H54 (cell line): ENCODE measurements around the gene COQ9.
"Not testable (repeated sequence)": the region's sequence is repeated elsewhere in the genome, so short reads cannot be mapped to it uniquely, and the experiment has no call there.

ENCODE experiments used
- DNase-seq: peaks from one replicate; pipeline ENCODE4 v3.0.0; 2011; ENCODE audit warnings: low spot score, mixed read lengths; ENCODE audit not compliant: insufficient read length
- FAIRE-seq: peaks from 3 replicates; lab custom pipeline; 2011; peaks lifted over from hg19 to GRCh38; lab: Jason Lieb, UNC
- POLR2A ChIP-seq: IDR thresholded peaks from 2 replicates; pipeline ENCODE4 v1.6.1; 2011; ENCODE audit warnings: low read depth, mild to moderate bottlenecking, low read length

The COQ9 gene

DNA sequence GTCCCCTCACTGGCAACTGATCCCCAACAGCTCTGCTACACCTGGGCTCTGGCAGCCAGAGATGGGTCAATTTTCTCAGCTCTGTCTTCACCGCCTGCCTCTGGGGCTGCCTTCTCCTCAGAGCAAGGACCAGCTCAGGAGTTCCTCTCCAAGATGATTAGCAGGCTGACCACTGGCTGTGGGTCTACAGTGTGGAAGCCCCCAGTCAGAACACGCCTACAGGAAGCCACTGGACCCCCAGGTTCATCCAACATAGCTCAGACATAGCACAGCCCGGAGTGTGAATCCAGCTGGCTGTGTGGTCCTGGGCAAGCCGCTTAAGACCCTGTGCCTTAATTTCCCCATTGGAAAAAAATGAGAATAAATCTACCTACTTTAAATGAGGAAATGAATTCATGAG, 34.1 kb downstream of the COQ9 start:
- no peak for DNase-seq
- no peak for TF ChIP-seq POLR2A
- FAIRE-seq = no peak

- DNase-seq = no peak
- TF ChIP-seq POLR2A = no peak
- no peak for FAIRE-seq
These were observed 35.7 kb downstream of the COQ9 start for GRCh38 chr16:57482845-57483545.

DNA sequence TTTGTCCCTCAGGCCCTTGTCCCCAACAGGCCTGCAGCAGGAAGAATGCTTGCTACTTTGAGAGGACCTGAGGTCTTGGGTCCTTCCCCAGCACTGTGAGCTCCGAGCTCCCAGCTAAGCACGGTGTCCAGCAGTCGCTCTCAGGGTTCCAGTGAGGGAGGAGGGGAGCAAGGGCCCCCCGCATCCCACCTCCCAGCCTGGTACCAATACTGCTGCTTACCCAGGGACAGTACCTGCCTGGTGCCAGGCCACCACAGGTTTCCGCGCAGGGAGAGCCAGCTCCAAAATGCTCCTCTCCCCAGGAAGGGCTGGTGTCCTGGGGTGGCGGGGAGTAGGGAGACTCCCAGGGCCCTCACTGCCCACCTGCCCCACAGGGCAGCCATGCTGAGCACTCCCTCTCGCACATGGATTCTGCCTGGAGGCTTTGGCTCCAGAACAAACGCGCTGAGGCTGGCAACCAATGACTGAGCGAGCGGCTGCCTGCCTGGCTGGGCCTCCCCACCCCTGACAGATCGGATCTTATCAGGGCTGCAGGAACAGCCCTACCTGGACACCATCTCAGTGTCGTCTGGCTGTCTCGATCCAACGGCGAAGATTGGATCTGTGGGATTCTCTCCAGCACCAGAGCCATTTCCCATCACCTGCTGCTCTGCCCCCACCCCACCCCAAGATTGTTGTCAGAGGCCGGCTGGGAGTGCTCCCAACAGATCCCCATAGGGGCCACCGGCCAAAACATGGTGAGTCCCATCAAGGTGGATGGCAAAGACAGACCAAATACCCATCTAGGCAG, 36.6 kb downstream of the COQ9 start:
- FAIRE-seq (no peak), DNase-seq (no peak)
- no peak for TF ChIP-seq POLR2A

- no peak for DNase-seq
- no peak for FAIRE-seq
- TF ChIP-seq POLR2A = no peak
These were observed 37.3 kb downstream of the COQ9 start for GRCh38 chr16:57484515-57485005.

DNA sequence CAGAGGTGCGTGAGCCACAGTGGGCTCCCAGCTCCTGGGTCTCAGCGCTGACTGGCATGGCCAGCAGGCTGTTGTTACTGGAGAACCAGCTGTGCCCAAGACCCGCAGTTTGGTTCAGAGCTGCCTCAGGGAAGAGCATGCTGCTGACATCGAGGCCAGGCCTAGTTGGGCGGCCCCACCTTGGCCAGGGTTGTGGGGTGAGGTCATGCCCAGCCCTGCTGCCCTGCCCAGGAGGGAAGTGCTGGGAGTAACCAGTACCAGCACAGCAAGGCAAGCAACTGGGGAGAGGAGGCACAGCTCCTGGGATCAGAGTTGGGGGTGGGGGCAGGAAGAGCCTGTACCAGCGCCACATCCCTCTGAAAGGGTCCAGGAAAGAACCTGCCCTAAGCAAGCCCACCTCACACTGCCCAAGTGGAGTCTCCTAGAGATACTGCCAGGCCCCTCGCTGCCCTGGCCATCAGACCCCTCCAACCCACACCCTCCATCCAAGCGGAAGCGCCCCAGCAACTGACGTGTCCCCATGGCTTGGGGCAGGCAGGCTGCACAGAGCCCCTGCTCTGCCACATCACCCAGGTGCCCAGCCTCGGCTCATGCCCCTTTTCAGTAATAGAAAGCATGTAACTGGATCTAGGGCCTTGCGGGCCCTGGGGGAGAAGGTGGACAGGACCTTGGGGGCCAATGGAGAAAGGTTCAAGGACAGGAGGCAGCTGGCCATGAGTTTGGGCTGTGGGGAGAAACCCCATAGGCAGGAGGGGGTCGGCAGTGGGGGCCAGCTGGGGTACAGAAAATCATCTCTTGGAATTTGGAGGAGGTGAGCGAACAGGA, 38.0 kb downstream of the COQ9 start:
- FAIRE-seq (no peak), DNase-seq (peak; percentile 33)
- TF ChIP-seq POLR2A = no peak

DNA sequence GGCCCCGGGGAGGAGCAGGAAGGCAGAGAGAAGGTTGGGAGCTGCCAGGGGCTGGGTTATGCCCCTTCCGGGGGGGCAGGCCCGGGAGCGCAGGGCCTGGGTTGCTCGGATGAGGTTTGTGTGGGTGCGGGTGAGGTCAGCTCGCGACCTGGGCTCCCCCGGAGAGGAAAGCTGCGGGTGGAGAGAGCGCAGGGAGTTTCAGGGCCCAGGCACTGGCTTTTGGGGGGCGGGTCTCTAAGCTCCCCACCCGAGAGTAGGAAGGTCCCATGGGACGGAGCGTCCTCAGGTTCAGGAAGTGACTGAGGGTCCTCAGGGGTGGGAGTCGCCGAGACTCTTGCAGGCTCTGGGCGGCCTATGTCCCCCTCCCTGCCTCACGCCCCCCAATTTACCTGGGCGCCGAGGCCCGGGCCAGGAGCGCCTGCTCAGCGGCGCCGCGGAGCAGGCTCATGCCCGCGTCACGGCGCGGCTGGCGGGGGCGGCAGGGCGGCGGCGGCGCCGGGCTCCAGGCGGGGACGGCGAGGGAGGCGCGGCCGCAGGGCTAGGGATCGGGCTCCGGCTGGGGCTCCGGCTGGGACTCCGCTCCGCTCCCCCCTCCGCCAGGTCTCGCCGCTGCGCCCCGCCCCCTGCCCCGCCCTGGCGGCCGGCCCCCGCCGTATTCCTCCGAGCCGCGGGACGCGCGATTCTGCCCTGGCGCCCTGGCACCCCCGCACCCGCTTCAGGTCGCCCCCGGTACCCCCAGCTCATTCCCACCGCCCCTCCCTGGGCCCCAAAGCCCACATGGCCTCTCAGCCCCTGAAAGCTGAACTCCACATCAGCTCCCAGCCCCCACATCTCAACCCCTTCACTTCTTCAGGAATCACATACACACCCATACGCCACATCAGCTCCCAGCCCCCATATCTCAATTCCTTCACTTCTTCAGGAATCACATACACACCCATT, 38.9 kb downstream of the COQ9 start, which contains the start of gene DOK4:
Gene DOK4, minus strand, starts transcription at position 578 of the 942 bp plus-strand sequence. CDS start 6,986 bp downstream, outside the sequence.
- TF ChIP-seq POLR2A = peak; percentile 36; the same call in 1 of the 2 replicates
- DNase-seq (peak; percentile 95), FAIRE-seq (no peak)

DNA sequence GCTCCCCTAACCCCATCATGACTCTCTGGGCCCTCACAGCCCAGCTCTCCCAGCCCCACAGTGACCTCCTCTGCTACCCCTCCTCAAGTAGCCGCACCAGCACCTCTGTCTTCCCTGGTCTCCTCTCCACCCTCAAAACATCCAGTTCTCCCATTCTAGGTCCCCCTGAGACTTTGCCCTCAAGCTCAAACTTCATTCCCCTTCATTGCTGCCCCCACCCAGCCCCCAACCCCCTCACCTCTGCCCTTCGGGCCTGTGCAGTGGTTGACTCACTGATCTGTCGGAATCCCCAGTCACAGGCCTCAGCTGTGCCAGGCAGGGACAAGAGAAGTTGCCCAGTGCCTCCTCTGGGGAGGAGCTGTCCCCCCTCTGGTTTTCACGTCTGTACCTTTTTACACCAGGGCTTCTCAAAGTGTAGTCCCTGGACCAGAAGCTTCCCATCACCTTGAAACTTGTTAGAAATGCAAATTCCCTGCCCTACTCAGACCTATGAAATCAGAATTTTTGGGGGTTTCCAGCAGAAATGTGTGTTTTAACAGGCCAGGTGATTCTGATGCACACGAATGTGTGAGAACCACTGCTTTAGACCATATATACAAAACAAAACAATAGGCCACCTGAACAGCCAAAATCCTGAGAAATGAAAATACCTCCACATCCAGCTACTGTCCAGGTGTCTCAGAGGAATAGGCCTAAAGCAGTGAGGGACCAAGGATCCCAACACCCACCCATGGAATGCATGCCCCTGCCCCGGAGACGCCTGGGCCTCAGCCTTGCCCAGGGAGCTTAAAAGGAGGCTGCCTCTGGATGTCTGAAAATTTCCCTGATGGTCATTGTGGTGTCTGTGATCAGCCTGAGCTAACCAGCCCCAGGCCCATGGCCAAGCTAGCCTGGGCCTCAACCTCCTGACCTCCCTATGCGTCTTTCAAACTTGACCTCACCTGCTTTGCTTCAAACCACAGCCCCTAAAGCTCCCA, 39.9 kb downstream of the COQ9 start:
- no peak for TF ChIP-seq POLR2A
- FAIRE-seq = no peak
- no peak for DNase-seq

- no peak for DNase-seq
- TF ChIP-seq POLR2A = no peak
- FAIRE-seq = no peak
These were observed 42.0 kb downstream of the COQ9 start for GRCh38 chr16:57489229-57489628.

GRCh38 chr16:57493767-57494166, 46.5 kb downstream of the COQ9 start:
- TF ChIP-seq POLR2A = no peak
- no peak for DNase-seq
- no peak for FAIRE-seq

DNA sequence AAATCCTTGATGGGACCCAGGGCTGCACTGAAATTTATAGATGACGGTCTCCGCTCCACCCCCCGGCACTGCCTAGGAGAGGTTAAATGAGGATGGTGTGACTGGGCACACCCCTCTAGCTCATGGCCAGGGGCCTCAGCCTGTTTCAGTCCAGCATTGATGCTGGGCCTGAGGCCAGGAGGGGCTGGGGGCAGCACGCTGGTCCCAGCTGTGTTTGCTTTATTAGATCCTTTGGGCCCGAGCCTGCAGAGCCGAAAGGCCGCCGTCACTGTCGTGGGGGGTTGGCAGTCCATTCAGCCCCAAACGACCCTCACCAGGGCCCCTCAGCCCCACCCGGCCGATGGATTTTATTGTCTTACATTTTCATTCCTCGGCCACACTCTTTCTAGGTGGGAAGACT, 49.8 kb downstream of the COQ9 start:
- FAIRE-seq (no peak), DNase-seq (no peak)
- no peak for TF ChIP-seq POLR2A

GRCh38 chr16:57498031-57498430, 50.8 kb downstream of the COQ9 start:
- no peak for TF ChIP-seq POLR2A
- DNase-seq (no peak), FAIRE-seq (no peak)

DNA sequence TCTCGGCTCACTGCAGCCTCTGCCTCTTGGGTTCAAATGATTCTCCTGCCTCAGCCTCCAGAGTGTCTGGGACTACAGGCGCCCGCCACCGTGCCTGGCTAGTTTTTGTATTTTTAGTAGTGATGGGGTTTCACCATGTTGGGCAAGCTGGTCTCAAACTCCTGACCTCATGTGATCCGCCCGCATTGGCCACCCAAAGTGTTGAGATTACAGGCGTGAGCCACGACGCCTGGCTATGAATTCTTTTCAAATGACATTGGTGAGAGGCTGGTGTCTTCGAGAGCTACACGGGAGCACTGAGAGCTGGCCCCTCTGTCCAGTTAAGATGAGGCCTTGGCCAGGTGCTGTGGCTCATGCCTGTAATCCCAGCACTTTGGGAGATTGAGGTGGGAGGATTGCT, 52.7 kb downstream of the COQ9 start:
- DNase-seq = not testable (repeated sequence)

More for the DNA sequence above, 52.7 kb downstream of the COQ9 start:
- not testable (repeated sequence) for FAIRE-seq
